K562 (cell line): ENCODE measurements around the gene GZF1. TPM values are rescaled to one million over a fixed set of nuclear protein-coding genes. Genes with fewer than 3 reads are reported as not detected.

Source experiments
- ATAC-seq: fragments of 200-7000 bp; cut with Tn5 transposase; 3 replicates; pipeline ENCODE4 v1.9.1; 2020; ENCODE audit warnings: moderate library complexity
- BruUV-seq: library from RNA; stranded (reverse); fragments of 400-500 nt; replicated peaks from 2 replicates; lab custom pipeline; 2021; lab: Mats Ljungman, UMichigan
- CTCF ChIA-PET: fragments of 300-600 bp; formaldehyde crosslinking; extraction: SDS; loops from one replicate; lab custom pipeline; 2021; ENCODE audit warnings: low intra/inter-chr PET ratio; lab: Yijun Ruan, JAX
- POLR2A ChIA-PET: fragments of 300-600, 350-650 bp; sonication (Branson Sonifier 250); formaldehyde crosslinking; extraction: SDS; loops from one replicate; lab custom pipeline; 2021; ENCODE audit warnings: antibody characterized with exemption, inconsistent platforms; lab: Yijun Ruan, JAX
- DNase-seq, 4 experiments: peaks; one replicate each; pipeline versions ENCODE4 v3.0.0 to v3.0.0-alpha.2; 2011 to 2018; ENCODE audit warnings: low spot score in 3 of 4, mixed read lengths in 3 of 4; ENCODE audit errors: extremely low read depth in 1 of 4
- FAIRE-seq: peaks from 2 replicates; lab custom pipeline; 2011; peaks lifted over from hg19 to GRCh38; lab: Jason Lieb, UNC
- H2AFZ ChIP-seq: 2 replicates; pipeline ENCODE4 v1.6.0; 2011; ENCODE audit warnings: low read depth, low read length, control low read depth, inconsistent platforms
- H3K27ac ChIP-seq: fragments of 200-600 bp; 3 replicates; pipeline ENCODE4 v1.8.0; 2011; ENCODE audit warnings: low read depth, mild to moderate bottlenecking, control low read depth, inconsistent platforms, low read length, moderate library complexity, mixed read lengths; ENCODE audit errors: extremely low read depth
- H3K27me3 ChIP-seq, 2 experiments: fragments of 300-600 bp in 1 of 2; 2 replicates in 1 of 2; 3 replicates in 1 of 2; pipeline versions ENCODE4 v1.6.0 to v1.8.0; 2011; ENCODE audit warnings: inconsistent platforms in 2 of 2, low read length in 2 of 2, mild to moderate bottlenecking in 1 of 2, mixed read lengths in 1 of 2, moderate library complexity in 1 of 2; ENCODE audit not compliant: control insufficient read depth in 2 of 2, insufficient read depth in 2 of 2
- H3K36me3 ChIP-seq: fragments of 300-600 bp; 3 replicates; pipeline ENCODE4 v1.8.0; 2011; ENCODE audit warnings: mild to moderate bottlenecking, low read length, inconsistent platforms; ENCODE audit not compliant: control insufficient read depth, insufficient read depth
- H3K4me1 ChIP-seq, 2 experiments: fragments of 200-600 bp in 1 of 2; replicated peaks in 1 of 2; 2 replicates in 1 of 2; 3 replicates in 1 of 2; pipeline versions ENCODE4 v1.5.1 to v1.8.0; 2011; ENCODE audit warnings: inconsistent platforms in 2 of 2, low read length in 2 of 2, mild to moderate bottlenecking in 1 of 2, mixed read lengths in 1 of 2, moderate library complexity in 1 of 2; ENCODE audit not compliant: control insufficient read depth in 2 of 2, insufficient read depth in 2 of 2
- H3K4me2 ChIP-seq: 2 replicates; pipeline ENCODE4 v1.6.1; 2011; ENCODE audit warnings: low read length, control low read depth, inconsistent platforms, mixed read lengths; ENCODE audit not compliant: insufficient read depth
- H3K4me3 ChIP-seq: fragments of 200-600 bp; sonication (generic), shearing (Covaris generic); 2 replicates; pipeline ENCODE4 v1.5.1; 2016; ENCODE audit warnings: control low read depth, inconsistent platforms
- H3K79me2 ChIP-seq: fragments of 200-600 bp; 3 replicates; pipeline ENCODE4 v1.8.0; 2011; ENCODE audit warnings: low read length, inconsistent platforms; ENCODE audit not compliant: control insufficient read depth, insufficient read depth
- H3K9ac ChIP-seq, 2 experiments: 2 replicates each; pipeline versions ENCODE4 v1.6.0 to v1.6.1; 2011; ENCODE audit warnings: low read depth in 2 of 2, low read length in 2 of 2, control low read depth in 1 of 2, inconsistent platforms in 1 of 2, mild to moderate bottlenecking in 1 of 2, mixed read lengths in 1 of 2; ENCODE audit not compliant: insufficient read depth in 1 of 2
- H3K9me1 ChIP-seq: one replicate; pipeline ENCODE4 v1.6.0; 2011; ENCODE audit warnings: inconsistent platforms, mild to moderate bottlenecking, low read length, moderate library complexity; ENCODE audit not compliant: control insufficient read depth, insufficient read depth
- H3K9me3 ChIP-seq: replicated peaks from 2 replicates; pipeline ENCODE4 v1.5.1; 2011; ENCODE audit warnings: low read depth, low read length, inconsistent platforms; ENCODE audit not compliant: control insufficient read depth, insufficient read depth
- H4K20me1 ChIP-seq: replicated peaks from 2 replicates; pipeline ENCODE4 v1.6.1; 2011; ENCODE audit warnings: low read length, inconsistent platforms, mixed read lengths; ENCODE audit not compliant: control insufficient read depth, insufficient read depth
- FUS ChIP-seq: fragments of 200-400 bp; formaldehyde crosslinking; optimal IDR thresholded peaks from 2 replicates; pipeline ENCODE3; 2017; ENCODE audit warnings: low read depth, low read length
- MTF1 ChIP-seq: fragments of 250-450 bp; sonication (Bioruptor Pico); IDR thresholded peaks from 2 replicates; pipeline ENCODE4 v1.9.0; 2021; ENCODE audit warnings: moderate library complexity, mild to moderate bottlenecking, inconsistent platforms, borderline replicate concordance
- MYC ChIP-seq, 2 experiments: fragments of 250-450 bp in 1 of 2; sonication (Bioruptor Pico) in 1 of 2; IDR thresholded peaks; 2 replicates each; pipeline versions ENCODE4 v1.5.1 to v1.6.1; 2012 to 2021; ENCODE audit warnings: low read depth in 2 of 2, borderline replicate concordance in 1 of 2, improper control_type of control experiment in 1 of 2, low read length in 1 of 2, mild to moderate bottlenecking in 1 of 2, moderate library complexity in 1 of 2
- SIX5 ChIP-seq, 2 experiments: IDR thresholded peaks; 2 replicates each; pipeline ENCODE4 v1.6.1; 2011; ENCODE audit warnings: low read length in 2 of 2, borderline replicate concordance in 1 of 2, low read depth in 1 of 2, mild to moderate bottlenecking in 1 of 2, moderate library complexity in 1 of 2; ENCODE audit not compliant: insufficient read depth in 1 of 2
- SMAD3 ChIP-seq: fragments of 450-650 bp; formaldehyde crosslinking; conservative IDR thresholded peaks from 2 replicates; pipeline ENCODE4 v1.4.0; 2020; ENCODE audit warnings: mild to moderate bottlenecking
- SMARCC2 ChIP-seq: fragments of 450-650 bp; IDR thresholded peaks from 2 replicates; pipeline ENCODE4 v1.6.1; 2017; ENCODE audit warnings: antibody characterized with exemption, moderate library complexity, mild to moderate bottlenecking, low read depth
- SMC3 ChIP-seq: conservative IDR thresholded peaks from 2 replicates; pipeline ENCODE4 v1.6.1; 2011; ENCODE audit warnings: low read depth, low read length, improper control_type of control experiment; ENCODE audit not compliant: insufficient read depth
- SRSF1 ChIP-seq: fragments of 200-400 bp; formaldehyde crosslinking; IDR thresholded peaks from 2 replicates; pipeline ENCODE4 v1.6.1; 2017; ENCODE audit warnings: mild to moderate bottlenecking, low read depth, low read length, moderate library complexity
- TCF3 ChIP-seq: sonication (generic); formaldehyde crosslinking; IDR thresholded peaks from 2 replicates; pipeline ENCODE4 v1.4.0; 2020; ENCODE audit warnings: mild to moderate bottlenecking, missing genetic modification reagents
- TEAD2 ChIP-seq: fragments of 450-650 bp; IDR thresholded peaks from 2 replicates; pipeline ENCODE4 v1.6.1; 2016; ENCODE audit warnings: missing genetic modification characterization, control low read depth, missing compliant biosample characterization
- WGBS: fragments of 100-300 bp; shearing (Covaris generic); methylation state at CpG from one replicate; pipeline ENCODE4 v1.1.6; 2016; ENCODE audit warnings: low coverage, mixed read lengths; ENCODE audit not compliant: insufficient coverage; ENCODE audit errors: missing lambda C conversion rate; 5-methylcytosine and 5-hydroxymethylcytosine counted together
- in situ Hi-C: fragments of 300-500 bp; cut with MboI; formaldehyde crosslinking; loops from 4 replicates; pipeline ENCODE4 v1.15.0; 2018; ENCODE audit warnings: inconsistent platforms, mixed read lengths
- intact Hi-C: fragments of 100-400 bp; cut with micrococcal nuclease; formaldehyde crosslinking; loops from 2 replicates; pipeline ENCODE4 v1.14.2; 2022
- polyA plus RNA-seq, 8 experiments: library from polyadenylated mRNA; depleted of rRNA in 4 of 8; stranded (reverse) in 5 of 8; unstranded in 3 of 8; fragments of >200 nt; fragmentation: Nextera tagmentation in 2 of 8; fragmentation: Illumina TruSeq in 1 of 8; extraction: Ambion mirVana in 2 of 8; extraction: Trizol in 1 of 8; gene quantifications; 2 replicates each; pipeline versions ENCODE4 v1.2.1 to v1.2.3, GENCODE V29; 2011 to 2014; ENCODE audit warnings: inconsistent platforms in 1 of 8, missing spikeins in 1 of 8
- total RNA-seq, 7 experiments: library from RNA; depleted of rRNA in 6 of 7; stranded (reverse); fragments of >200 nt in 6 of 7; fragmentation: Illumina TruSeq in 2 of 7; extraction: Trizol in 2 of 7; gene quantifications; 2 replicates each; pipeline versions ENCODE4 v1.2.1 to v1.2.3, GENCODE V29; 2011 to 2021; ENCODE audit warnings: low replicate concordance in 1 of 7
- TF ChIP-seq, protein P1 (sequence below): fragments of 250-450 bp; sonication (Bioruptor Pico); IDR thresholded peaks from 2 replicates; pipeline ENCODE4 v1.4.0; 2020; ENCODE audit warnings: mild to moderate bottlenecking
- TF ChIP-seq, protein P2 (sequence below): sonication (generic); formaldehyde crosslinking; IDR thresholded peaks from 2 replicates; pipeline ENCODE4 v1.8.0; 2022; ENCODE audit warnings: mild to moderate bottlenecking, missing genetic modification reagents

Gene GZF1
- total and polyA plus RNA-seq, 9 of the 15 experiments (the other 6 are each of a cell fraction or from before 2014, with no cell fraction given) = 1.2 to 15.7 (median 7.4) TPM

DNA sequence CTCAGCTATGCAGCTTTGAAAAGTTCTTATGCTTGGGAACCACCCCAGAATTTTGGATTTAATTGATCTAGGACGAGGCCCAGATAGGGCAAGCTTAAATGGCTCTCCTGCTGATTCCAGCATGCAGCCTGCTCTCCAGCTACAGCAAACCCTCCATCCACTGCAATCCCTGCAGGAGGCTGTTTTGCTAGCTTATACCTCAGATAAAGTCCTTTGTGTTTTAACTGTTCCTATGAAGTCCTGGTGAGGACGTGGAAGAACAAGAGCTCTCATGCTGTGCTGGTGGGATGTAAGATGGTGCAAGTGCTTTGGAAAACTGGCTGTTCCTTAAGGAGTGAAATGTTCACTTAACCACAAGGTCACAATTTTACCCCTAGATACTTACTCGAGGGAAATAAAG lies 36.9 kb upstream of the GZF1 start:
- Histone ChIP-seq H3K79me2 (no peaks in the 10 kb centered on the region), H3K9me1 (no peaks in the 10 kb centered on the region), H3K9ac (no peak overlapping the region), H3K9me3 (no peaks in the 10 kb centered on the region), H3K4me1 (no peaks in the 10 kb centered on the region), H4K20me1 (no peaks in the 10 kb centered on the region), H3K27me3 (peaks cover 0 to 16% of the 10 kb centered on the region in 2 experiments; a peak in 3 of 5 replicates), H2AFZ (no peak overlapping the region), H3K4me3 (no peak overlapping the region), H3K36me3 (no peaks in the 10 kb centered on the region), H3K27ac (no peak overlapping the region), H3K4me2 (no peak overlapping the region)
- no peak for FAIRE-seq
- POLR2A ChIA-PET = interaction anchor here (0.6 to 0.8 kb wide), 2 partner anchors 13 to 1145 kb away, joined by 3 to 4 read pairs; partner anchors contain the start of gene SYNDIG1
- 8% methylated on average over 3 of the region's 3 CpGs for WGBS
- in situ Hi-C loops (no loop called here), intact Hi-C loops (no loop called here)
- CTCF ChIA-PET = no interaction called here
- DNase-seq = no peak
- no peak for ATAC-seq
- TF ChIP-seq MTF1 (no peak), SMAD3 (CRISPR knock-in tag) (no peak)
- BruUV-seq = no TSS peak

DNA sequence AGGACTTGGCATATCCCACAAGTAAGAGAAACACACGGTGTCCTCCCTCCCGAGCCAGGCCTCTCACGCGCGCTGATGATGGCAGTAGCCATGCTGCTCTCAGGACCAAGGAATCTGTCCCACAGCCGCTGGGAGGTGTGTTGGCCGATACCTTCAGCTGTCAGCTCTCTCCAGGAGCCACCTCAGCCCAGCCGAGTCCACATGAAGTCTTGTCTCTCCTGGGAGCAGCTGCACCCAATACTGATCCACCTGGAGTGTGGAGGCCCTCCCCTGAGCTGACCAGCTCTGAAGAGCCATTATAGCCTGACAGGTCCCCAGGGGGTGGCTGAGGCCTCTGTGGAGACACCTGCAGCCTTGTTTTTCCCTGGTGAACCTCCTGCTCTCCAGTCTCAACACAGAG lies 35.2 kb upstream of the GZF1 start:
- H3K9me3 ChIP-seq = no peaks in the 10 kb centered on the region
- no peaks in the 10 kb centered on the region for H3K79me2 ChIP-seq
- H3K36me3 ChIP-seq = no peaks in the 10 kb centered on the region
- no peak overlapping the region for H3K4me3 ChIP-seq
- peaks cover 0 to 16% of the 10 kb centered on the region in 2 experiments; a peak in 3 of 5 replicates for H3K27me3 ChIP-seq
- no peak overlapping the region for H2AFZ ChIP-seq
- no peak for FAIRE-seq
- no peak overlapping the region for H3K9ac ChIP-seq
- H3K27ac ChIP-seq = no peak overlapping the region
- POLR2A ChIA-PET = interaction anchor here (0.6 to 1.2 kb wide), 3 partner anchors 15 to 51 kb away, joined by 3 to 4 read pairs (median 4); no protein-coding TSS in a partner anchor
- intact Hi-C loops = no loop called here
- no TSS peak for BruUV-seq
- no peak for ATAC-seq
- CTCF ChIA-PET = no interaction called here
- 8% methylated on average over 8 of the region's 8 CpGs for WGBS
- no peaks in the 10 kb centered on the region for H4K20me1 ChIP-seq
- no peak overlapping the region for H3K4me2 ChIP-seq
- in situ Hi-C loops = no loop called here
- no peaks in the 10 kb centered on the region for H3K9me1 ChIP-seq
- no peak for DNase-seq
- H3K4me1 ChIP-seq = peaks cover 0 to 6% of the 10 kb centered on the region in 2 experiments; a peak in 2 of 5 replicates
- TF ChIP-seq MYC (IDR thresholded peaks at IDR 0.05; ENCODE audit: low read depth, low read length) (no peak), MYC (CRISPR knock-in tag; IDR thresholded peaks at IDR 0.05; ENCODE audit: borderline replicate concordance, low read depth) (no peak), SMC3 (no peak), SIX5 (IDR thresholded peaks at IDR 0.05; ENCODE audit: borderline replicate concordance in 1 of 2, insufficient read depth in 1 of 2, low read depth in 1 of 2, low read length in 2 of 2) (no peak), MTF1 (no peak), TEAD2 (no peak), SRSF1 (no peak), FUS (no peak), TCF3 (no peak), SMARCC2 (no peak)
- TF ChIP-seq, protein P1, sequence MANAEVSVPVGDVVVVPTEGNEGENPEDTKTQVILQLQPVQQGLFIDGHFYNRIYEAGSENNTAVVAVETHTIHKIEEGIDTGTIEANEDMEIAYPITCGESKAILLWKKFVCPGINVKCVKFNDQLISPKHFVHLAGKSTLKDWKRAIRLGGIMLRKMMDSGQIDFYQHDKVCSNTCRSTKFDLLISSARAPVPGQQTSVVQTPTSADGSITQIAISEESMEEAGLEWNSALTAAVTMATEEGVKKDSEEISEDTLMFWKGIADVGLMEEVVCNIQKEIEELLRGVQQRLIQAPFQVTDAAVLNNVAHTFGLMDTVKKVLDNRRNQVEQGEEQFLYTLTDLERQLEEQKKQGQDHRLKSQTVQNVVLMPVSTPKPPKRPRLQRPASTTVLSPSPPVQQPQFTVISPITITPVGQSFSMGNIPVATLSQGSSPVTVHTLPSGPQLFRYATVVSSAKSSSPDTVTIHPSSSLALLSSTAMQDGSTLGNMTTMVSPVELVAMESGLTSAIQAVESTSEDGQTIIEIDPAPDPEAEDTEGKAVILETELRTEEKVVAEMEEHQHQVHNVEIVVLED = no peak
- TF ChIP-seq, protein P2, sequence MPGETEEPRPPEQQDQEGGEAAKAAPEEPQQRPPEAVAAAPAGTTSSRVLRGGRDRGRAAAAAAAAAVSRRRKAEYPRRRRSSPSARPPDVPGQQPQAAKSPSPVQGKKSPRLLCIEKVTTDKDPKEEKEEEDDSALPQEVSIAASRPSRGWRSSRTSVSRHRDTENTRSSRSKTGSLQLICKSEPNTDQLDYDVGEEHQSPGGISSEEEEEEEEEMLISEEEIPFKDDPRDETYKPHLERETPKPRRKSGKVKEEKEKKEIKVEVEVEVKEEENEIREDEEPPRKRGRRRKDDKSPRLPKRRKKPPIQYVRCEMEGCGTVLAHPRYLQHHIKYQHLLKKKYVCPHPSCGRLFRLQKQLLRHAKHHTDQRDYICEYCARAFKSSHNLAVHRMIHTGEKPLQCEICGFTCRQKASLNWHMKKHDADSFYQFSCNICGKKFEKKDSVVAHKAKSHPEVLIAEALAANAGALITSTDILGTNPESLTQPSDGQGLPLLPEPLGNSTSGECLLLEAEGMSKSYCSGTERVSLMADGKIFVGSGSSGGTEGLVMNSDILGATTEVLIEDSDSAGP (CRISPR knock-in tag) = no peak
